Astrocyte of the cerebellum (primary cell): Measurements from ENCODE around the gene RPN2.

Experiments used
- DNase-seq: peaks from one replicate; pipeline ENCODE4 v3.0.0-alpha.2; 2011; ENCODE audit warnings: low read depth
- H3K4me3 ChIP-seq: 2 replicates; pipeline ENCODE4 v1.5.1; 2011; ENCODE audit warnings: mild to moderate bottlenecking, low read depth, low read length, moderate library complexity
- in situ Hi-C: cut with HindIII; loops from 2 replicates; pipeline ENCODE4 v1.10.0; 2017; ENCODE audit warnings: low sequenced_read_pairs
- TF ChIP-seq, protein P1 (sequence below): IDR thresholded peaks from 2 replicates; pipeline ENCODE4 v1.5.1; 2012; ENCODE audit warnings: low read length, low read depth, moderate library complexity, mild to moderate bottlenecking; ENCODE audit errors: missing control alignments

RPN2 gene

DNA sequence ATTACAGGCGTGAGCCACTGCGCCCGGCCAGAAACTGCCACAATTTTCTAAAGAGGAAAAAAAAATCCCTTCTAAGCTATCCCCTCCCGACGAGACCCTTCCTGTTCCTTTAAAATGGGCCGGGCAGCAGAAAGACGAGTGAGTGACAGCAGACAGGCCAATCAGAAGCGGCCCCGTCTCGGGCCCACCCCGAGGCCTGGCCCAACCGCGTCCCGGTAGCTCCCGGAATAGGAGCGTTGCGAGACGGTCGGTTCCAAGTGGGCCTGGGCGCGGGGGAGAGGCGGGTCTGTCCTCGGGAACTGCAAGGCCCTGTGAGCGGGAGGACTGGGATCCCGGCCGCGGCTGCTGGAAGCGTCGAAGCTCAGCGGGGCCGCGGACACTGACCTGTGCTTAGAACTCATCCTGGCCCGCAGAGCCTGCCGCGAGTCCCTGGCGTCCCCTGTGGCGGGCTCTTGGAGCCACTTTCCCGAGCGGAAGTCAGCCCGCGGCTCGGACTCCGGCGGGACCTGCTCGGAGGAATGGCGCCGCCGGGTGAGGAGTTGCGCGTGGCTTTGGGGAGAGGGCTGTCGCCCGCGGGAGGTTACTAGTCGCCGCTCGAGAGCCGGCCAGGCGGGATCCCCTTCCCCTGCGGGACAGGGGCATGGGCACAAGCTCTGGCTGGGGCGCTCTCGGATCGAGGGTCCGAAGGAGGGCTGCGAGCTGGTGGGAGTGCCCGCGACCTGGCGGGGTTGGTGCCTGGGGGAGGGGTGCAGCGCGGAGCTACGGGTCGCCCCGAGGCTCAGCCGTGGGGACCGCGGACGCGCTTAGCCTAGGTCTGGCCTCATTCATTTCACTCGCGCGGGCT is at the start of gene RPN2, which contains the start of gene MROH8:
Gene RPN2, plus strand, starts transcription at position 492 of the 844 bp plus-strand sequence. Its CDS starts 27 bp downstream, at position 519.
Gene MROH8, minus strand, starts transcription at position 710 of the 844 bp plus-strand sequence.
- in situ Hi-C loops: no loop called here
- peak within 1 kb of the TSS; percentile 92 for H3K4me3 ChIP-seq
- TF ChIP-seq, protein P1, sequence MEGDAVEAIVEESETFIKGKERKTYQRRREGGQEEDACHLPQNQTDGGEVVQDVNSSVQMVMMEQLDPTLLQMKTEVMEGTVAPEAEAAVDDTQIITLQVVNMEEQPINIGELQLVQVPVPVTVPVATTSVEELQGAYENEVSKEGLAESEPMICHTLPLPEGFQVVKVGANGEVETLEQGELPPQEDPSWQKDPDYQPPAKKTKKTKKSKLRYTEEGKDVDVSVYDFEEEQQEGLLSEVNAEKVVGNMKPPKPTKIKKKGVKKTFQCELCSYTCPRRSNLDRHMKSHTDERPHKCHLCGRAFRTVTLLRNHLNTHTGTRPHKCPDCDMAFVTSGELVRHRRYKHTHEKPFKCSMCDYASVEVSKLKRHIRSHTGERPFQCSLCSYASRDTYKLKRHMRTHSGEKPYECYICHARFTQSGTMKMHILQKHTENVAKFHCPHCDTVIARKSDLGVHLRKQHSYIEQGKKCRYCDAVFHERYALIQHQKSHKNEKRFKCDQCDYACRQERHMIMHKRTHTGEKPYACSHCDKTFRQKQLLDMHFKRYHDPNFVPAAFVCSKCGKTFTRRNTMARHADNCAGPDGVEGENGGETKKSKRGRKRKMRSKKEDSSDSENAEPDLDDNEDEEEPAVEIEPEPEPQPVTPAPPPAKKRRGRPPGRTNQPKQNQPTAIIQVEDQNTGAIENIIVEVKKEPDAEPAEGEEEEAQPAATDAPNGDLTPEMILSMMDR: no peak
- peak; percentile 95 for DNase-seq

DNA sequence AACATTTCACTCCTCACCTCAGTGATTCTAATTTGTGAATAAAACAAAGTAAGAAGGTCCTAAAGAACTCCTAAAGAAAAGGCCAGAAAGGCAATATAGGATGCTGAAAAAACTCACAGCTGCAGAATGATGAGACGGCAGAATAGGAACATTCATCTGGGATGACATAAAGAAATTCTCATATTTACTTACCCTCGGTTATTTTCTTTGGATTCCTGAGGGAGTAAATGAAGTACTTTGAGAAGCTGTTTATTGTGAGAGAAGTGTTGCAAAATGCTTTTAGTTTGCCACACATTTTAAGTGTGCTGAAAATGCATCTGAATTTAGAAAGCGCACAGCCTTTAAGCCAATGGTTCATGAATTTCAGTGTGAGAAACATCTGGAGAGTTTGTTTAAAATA is 47.6 kb upstream of the RPN2 start:
- in situ Hi-C loops: no loop called here
- no peak overlapping the region for H3K4me3 ChIP-seq
- TF ChIP-seq, protein P1: no peak
- DNase-seq: no peak

DNA sequence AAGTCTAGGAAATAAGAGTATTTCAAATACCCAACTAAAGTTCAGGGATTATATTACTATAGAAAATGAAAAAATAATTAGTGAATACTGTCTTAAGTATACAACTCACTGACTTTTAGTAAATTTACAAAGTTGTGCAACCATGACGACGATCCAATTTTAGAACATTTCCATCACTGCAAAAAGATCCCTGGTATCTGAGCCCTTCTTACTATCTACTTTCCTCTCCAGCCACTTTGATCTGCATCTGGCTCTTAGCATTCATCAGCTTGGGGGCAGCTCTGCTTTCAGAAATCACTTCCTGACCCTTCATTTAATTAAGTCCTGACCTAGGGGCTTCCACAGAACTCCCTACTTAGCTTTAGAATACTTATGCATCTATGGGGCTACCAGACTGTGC is 45.2 kb upstream of the RPN2 start:
- no peak overlapping the region for H3K4me3 ChIP-seq
- TF ChIP-seq, protein P1: no peak
- DNase-seq: no peak
- in situ Hi-C loops: no loop called here

DNA sequence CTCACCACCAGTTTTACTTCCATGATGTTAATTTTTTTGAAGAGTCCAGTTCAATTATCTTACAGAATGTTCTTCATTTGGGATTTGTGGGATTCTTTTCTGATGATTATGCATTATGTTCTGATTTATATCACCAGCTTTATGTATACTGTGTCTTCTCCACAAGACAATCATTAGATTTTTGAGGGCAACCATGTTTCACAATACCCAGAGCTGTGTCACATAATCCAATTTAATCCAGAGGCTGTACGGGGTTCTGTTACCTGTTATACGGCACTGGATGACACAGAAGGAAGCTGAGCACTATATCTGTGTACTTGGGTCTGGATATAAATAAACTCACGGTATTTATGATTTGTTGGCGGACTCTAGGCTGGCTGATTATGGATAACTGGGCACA is 41.6 kb upstream of the RPN2 start:
- no peak for DNase-seq
- in situ Hi-C loops: no loop called here
- TF ChIP-seq, protein P1: no peak
- no peak overlapping the region for H3K4me3 ChIP-seq

DNA sequence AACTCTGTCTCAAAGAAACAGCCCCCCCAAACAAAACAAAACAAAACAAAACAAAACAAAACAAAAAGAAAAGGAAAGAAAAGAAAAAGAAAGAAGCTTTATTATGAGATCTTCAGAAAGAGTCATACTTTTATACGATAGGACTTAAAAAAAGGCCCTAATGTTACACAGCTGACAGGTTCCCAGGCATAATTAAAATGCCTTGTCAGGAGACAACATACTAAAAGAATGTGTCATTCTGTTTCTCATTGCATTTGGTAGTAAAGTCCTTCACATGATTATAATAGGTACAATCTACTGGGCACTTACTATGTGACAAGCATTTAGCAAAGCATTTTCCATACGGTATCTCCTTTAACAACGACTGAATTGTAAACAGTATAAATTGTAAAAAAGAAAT is 36.4 kb upstream of the RPN2 start:
- H3K4me3 ChIP-seq: no peak overlapping the region
- in situ Hi-C loops: no loop called here
- no peak for DNase-seq
- TF ChIP-seq, protein P1: no peak

DNA sequence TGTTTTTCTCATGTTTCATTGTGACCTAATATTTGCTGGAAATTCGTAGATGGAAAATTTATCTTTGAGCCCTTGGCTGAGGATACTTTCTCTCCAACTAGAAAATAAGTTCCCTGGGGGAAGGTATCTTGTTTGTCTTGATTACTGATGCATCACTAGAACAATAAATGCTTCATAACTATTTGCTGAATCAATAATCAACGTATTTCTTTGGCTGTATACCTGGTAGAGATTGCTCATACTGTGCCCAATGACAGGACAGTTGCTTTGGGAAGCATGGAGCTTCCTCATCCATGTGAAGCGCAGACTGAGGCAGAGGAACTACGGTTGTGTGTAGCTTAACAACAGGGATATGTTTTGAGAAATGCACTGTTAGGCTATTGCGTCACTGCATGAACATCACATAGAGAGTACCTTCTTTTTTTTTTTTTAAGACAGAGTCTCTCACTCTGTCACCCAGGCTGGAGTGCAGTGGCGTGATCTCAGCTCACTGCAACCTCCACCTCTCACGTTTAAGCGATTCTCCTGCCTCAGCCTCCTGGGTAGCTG is 34.2 kb upstream of the RPN2 start:
- DNase-seq: no peak
- in situ Hi-C loops: no loop called here
- no peak overlapping the region for H3K4me3 ChIP-seq
- TF ChIP-seq, protein P1: no peak
